Right atrium auricular region (tissue), 2 donors: ENCODE data around the gene WARS2. TPM values are rescaled to one million over a fixed set of nuclear protein-coding genes. Genes with fewer than 3 reads are reported as not detected.
A peak's percentile ranks its signal among the peaks of the same experiment; 100 is the strongest.

Experiments
- DNase-seq: peaks from one replicate; pipeline ENCODE4 v3.0.0-alpha.2; 2019; ENCODE audit warnings: low spot score
- H3K27ac ChIP-seq, 2 donors: fragments of 200-600 bp; sonication (generic); 1 replicate in 1 of 2; 2 replicates in 1 of 2; pipeline ENCODE4 v1.5.1; 2016 to 2019
- H3K27me3 ChIP-seq, 2 donors: fragments of 200-600 bp; sonication (generic); one replicate each; pipeline versions ENCODE4 v1.5.1 to v1.6.0; 2017 to 2019
- H3K36me3 ChIP-seq: fragments of 200-600 bp; sonication (generic); one replicate; pipeline ENCODE4 v1.5.1; 2016
- H3K4me1 ChIP-seq, 2 donors: fragments of 200-600 bp; sonication (generic); one replicate each; pipeline versions ENCODE4 v1.5.1 to v1.6.0; 2017 to 2019
- H3K4me3 ChIP-seq, 2 donors: fragments of 200-600 bp; sonication (generic); 1 replicate in 1 of 2; 2 replicates in 1 of 2; pipeline ENCODE4 v1.5.1; 2017 to 2019; ENCODE audit warnings: mild to moderate bottlenecking in 1 of 2, moderate library complexity in 1 of 2
- H3K9me3 ChIP-seq, 2 donors: fragments of 200-600 bp; sonication (generic); one replicate each; pipeline ENCODE4 v1.5.1; 2019
- total RNA-seq, 2 donors: library from RNA; depleted of rRNA; stranded (reverse); fragments of >200 nt; gene quantifications; one replicate each; pipeline ENCODE4 v1.1.0, GENCODE V29; 2016
- TF ChIP-seq, protein P1 (sequence below), 2 donors: fragments of 200-600 bp; sonication (generic); IDR thresholded peaks; one replicate each; pipeline ENCODE4 v1.5.1; 2019; ENCODE audit warnings: antibody characterized with exemption in 2 of 2

WARS2 gene
- total RNA-seq, 2 donors from 2014 or later = 9.5 to 13.2 TPM

DNA sequence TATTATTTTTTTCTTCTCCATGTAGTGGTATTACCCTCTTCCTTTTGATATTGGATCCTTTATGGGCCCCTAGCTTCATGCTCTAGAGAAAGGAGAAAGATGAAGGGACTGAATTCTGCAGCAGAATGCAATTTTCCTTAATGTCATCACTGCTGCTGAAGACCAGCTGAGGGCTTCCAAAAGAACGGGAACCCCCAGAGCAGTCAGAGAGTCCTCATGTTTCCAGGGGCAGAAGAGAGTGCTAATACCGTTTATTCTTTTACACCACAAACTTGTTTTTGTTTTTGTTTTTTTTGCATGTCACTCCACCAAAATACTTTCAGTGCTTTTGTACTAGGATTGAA is 131.2 kb downstream of the WARS2 start:
- H3K4me1 ChIP-seq = peaks cover 0 to 34% of the 10 kb centered on the region in 2 donors
- no peaks in the 10 kb centered on the region for H3K36me3 ChIP-seq
- no peak overlapping the region for H3K27ac ChIP-seq
- H3K4me3 ChIP-seq = no peak overlapping the region
- TF ChIP-seq, protein P1, sequence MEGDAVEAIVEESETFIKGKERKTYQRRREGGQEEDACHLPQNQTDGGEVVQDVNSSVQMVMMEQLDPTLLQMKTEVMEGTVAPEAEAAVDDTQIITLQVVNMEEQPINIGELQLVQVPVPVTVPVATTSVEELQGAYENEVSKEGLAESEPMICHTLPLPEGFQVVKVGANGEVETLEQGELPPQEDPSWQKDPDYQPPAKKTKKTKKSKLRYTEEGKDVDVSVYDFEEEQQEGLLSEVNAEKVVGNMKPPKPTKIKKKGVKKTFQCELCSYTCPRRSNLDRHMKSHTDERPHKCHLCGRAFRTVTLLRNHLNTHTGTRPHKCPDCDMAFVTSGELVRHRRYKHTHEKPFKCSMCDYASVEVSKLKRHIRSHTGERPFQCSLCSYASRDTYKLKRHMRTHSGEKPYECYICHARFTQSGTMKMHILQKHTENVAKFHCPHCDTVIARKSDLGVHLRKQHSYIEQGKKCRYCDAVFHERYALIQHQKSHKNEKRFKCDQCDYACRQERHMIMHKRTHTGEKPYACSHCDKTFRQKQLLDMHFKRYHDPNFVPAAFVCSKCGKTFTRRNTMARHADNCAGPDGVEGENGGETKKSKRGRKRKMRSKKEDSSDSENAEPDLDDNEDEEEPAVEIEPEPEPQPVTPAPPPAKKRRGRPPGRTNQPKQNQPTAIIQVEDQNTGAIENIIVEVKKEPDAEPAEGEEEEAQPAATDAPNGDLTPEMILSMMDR (IDR thresholded peaks at IDR 0.05) = no peak
- DNase-seq = no peak
- peaks cover 24 to 27% of the 10 kb centered on the region in 2 donors for H3K27me3 ChIP-seq
- H3K9me3 ChIP-seq = no peaks in the 10 kb centered on the region

DNA sequence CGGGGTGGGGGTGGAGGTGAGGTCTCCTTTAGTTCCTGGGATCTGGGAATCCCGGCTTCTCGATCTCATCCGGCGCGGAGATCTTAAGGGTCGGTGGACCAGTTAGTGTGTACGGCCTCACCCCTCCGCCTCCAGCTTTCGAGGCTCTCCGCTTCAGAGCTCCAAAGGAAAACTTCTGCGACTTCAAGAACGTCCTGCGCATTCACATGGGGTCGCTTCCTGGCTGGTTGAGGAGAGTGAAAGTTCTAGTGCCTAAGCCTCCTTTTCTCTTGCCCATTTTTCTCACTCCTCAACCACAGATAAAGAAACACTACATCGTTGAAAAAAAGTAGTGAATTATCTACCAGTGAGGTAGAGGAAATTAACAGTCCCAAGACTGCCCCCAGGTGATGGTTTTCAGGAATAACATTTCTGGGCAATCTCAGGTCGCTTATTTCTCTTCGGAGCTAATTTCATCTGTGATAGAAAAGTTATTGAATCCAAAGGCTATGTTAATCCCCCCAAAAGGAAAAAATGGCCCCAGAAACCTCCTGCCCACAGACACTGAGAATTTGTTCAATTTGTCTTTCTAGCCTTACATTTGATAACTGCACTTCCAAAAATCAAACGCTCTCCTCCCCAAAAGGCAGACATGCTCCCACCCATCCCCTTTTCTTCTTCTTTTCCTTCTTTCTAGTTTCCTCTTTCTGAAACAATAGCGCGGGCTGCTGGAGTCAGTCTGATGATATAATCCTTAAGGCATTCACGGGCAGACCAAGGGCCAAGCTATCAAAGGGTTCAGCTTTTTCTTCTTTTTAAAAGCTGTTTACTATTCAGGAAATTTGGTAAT is 131.8 kb downstream of the WARS2 start:
- no peaks in the 10 kb centered on the region for H3K9me3 ChIP-seq
- TF ChIP-seq, protein P1 (IDR thresholded peaks at IDR 0.05) = peak; percentile 50 to 77
- no peak overlapping the region for H3K27ac ChIP-seq
- H3K36me3 ChIP-seq = no peaks in the 10 kb centered on the region
- H3K27me3 ChIP-seq = peaks cover 25 to 29% of the 10 kb centered on the region in 2 donors
- H3K4me3 ChIP-seq = peak overlapping the region; percentile 15 to 41
- peaks cover 0 to 34% of the 10 kb centered on the region in 2 donors for H3K4me1 ChIP-seq
- peak; percentile 57 for DNase-seq

DNA sequence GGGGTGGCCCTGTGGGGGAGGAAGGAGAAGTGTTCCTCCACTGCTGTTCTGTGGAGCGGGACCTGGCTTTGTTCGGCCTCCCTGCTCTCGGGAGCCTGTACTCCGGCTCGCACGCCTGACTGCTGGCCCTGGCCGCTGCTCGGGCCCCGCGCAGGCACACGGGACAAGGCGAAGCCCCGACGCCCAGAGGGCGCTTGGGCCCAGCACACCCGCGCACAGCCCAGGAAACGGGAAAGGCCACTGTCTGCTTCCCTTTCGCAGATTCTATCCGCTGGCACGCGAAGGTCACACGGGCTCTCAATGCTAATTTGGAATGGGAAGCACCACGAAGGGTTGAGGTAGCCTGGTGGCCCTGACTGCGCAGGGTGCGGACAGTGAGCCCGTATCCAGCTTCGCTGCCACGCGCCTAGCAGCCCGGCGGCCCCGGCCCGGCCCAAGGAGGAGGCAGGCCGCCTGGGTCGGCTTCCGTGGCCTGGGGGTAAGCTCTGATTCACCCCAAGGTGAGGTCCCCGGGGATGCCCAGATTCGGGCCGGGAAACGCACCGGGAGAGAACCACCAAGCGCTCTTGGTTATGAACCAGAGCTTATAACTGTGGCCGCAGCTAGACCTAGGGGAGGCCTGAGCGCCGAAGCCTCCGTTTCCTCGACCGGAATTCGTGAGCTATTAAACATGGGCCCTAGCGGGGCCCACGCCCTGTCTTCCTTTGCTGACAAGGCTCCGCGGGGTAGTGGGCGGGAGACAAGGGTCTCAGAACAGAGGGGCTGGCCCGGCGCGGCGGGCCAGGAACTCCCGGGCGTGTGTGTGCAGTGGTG is 132.6 kb downstream of the WARS2 start:
- peak; percentile 54 for DNase-seq
- Histone ChIP-seq H3K36me3 (no peaks in the 10 kb centered on the region), H3K9me3 (no peaks in the 10 kb centered on the region), H3K4me1 (peaks cover 0 to 34% of the 10 kb centered on the region in 2 donors), H3K4me3 (peak overlapping the region; percentile 15 to 41), H3K27me3 (peaks cover 29 to 35% of the 10 kb centered on the region in 2 donors), H3K27ac (no peak overlapping the region)
- TF ChIP-seq, protein P1 (IDR thresholded peaks at IDR 0.05) = no peak

DNA sequence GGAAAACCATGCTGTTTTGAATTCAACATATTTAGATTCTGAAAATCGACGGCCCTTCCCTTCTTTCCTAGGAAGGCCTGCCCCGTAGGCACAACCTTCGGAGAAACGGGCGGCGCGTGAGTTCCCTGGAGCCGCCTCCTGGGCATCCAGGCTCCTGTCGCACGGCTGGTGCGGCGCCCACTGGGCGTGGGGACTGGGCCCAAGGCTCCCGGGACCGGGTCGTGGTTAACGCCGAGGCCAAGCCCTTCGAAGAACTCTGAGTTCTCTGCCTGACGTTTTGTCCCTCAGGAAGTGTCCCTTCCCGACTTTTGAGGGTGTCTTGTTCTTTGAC is 133.1 kb downstream of the WARS2 start:
- H3K4me3 ChIP-seq = no peak overlapping the region
- H3K27ac ChIP-seq = no peak overlapping the region
- peaks cover 29 to 35% of the 10 kb centered on the region in 2 donors for H3K27me3 ChIP-seq
- TF ChIP-seq, protein P1 (IDR thresholded peaks at IDR 0.05) = no peak
- H3K9me3 ChIP-seq = no peaks in the 10 kb centered on the region
- H3K4me1 ChIP-seq = peaks cover 0 to 37% of the 10 kb centered on the region in 2 donors
- H3K36me3 ChIP-seq = no peaks in the 10 kb centered on the region
- peak; percentile 49 for DNase-seq

DNA sequence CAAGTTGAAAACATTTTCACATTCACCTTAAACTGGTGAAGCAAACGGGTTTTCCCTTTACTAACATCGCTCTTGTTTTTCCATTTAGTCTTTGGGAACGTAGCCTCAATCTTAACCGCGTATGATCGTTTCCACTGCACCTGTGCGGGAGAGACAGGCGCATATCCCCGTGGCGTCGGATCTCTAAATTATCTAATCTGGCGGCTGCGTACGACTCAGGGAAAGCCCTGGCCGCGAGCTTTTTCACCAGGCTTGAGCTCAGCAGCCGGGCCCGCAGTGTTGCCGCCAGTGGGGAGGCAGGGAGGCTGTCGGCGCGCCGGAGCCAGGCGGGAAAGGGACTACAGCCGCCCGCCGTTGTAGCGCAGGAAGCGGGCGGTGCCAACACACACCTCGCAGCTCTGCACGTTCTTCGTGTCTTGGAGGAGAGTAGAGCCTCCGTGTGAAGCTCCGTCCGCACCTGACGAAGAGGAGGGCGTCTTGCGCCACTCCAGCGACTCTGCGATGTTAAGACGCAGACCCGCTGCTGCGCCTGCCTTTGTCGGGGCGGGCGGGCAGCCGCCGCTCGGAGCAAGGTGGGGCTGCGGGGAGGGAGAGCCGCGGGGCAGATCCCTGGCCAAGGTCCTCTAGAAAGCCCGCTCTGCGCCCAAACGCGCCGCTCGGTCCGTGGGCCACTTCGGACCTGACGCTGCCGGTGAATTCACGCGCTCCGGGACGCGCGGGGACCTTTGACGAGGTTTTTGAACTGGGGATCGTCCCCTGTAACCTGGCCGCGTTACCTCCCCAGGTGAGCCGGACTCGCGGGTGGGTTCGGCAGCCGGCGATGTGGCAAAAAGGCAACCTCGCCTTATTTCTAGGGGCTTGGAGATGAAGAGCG is 133.8 kb downstream of the WARS2 start:
- Histone ChIP-seq H3K4me3 (peak overlapping the region in 1 of 2 donors; percentile 24), H3K36me3 (no peaks in the 10 kb centered on the region), H3K27ac (no peak overlapping the region), H3K27me3 (peaks cover 29 to 36% of the 10 kb centered on the region in 2 donors), H3K9me3 (no peaks in the 10 kb centered on the region), H3K4me1 (peaks cover 0 to 44% of the 10 kb centered on the region in 2 donors)
- TF ChIP-seq, protein P1 (IDR thresholded peaks at IDR 0.05) = no peak
- DNase-seq = peak; percentile 54
